T47D (cell line): Measurements from ENCODE around the gene SENP1.

Experiments
- DNase-seq, 2 experiments: peaks; one replicate each; pipeline versions ENCODE4 v3.0.0 to v3.0.0-alpha.2; 2011 to 2012; ENCODE audit warnings: low read depth in 1 of 2, low spot score in 1 of 2
- JUND ChIP-seq: IDR thresholded peaks from 2 replicates; pipeline ENCODE4 v1.6.1; 2012; ENCODE audit warnings: low read depth
- in situ Hi-C: cut with HindIII; loops from 2 replicates; pipeline ENCODE4 v1.10.0; 2016; ENCODE audit warnings: low sequenced_read_pairs, low pct_unique_long_range_greater_than_20kb

Gene SENP1

GRCh38 chr12:48001505-48002413, 104.1 kb downstream of the SENP1 start:
- in situ Hi-C loops: no loop called here
- no peak for TF ChIP-seq JUND
- DNase-seq: peak; percentile 67 to 81

- in situ Hi-C loops: no loop called here
- TF ChIP-seq JUND: no peak
- DNase-seq: peak; percentile 76 to 78
Observed at GRCh38 chr12:48000878-48001504, 104.9 kb downstream of the SENP1 start.

- in situ Hi-C loops: no loop called here
- TF ChIP-seq JUND: no peak
- DNase-seq: no peak
Observed at GRCh38 chr12:47999816-48000215, 106.1 kb downstream of the SENP1 start.

- DNase-seq: peak; percentile 43 to 86
- no peak for TF ChIP-seq JUND
- in situ Hi-C loops: no loop called here
Observed at GRCh38 chr12:47997321-47997720, 108.6 kb downstream of the SENP1 start.

- peak; percentile 59 to 73 for DNase-seq
- in situ Hi-C loops: no loop called here
Observed at GRCh38 chr12:47995981-47996401, 109.9 kb downstream of the SENP1 start.

GRCh38 chr12:47993491-47993890, 112.4 kb downstream of the SENP1 start:
- no peak for TF ChIP-seq JUND
- in situ Hi-C loops: no loop called here
- no peak for DNase-seq

More at GRCh38 chr12:47995981-47996401, 109.9 kb downstream of the SENP1 start:
- no peak for TF ChIP-seq JUND
